Glutamatergic neuron (in vitro differentiated cells): ENCODE data around the gene NUDT1. TPM values are rescaled to one million over a fixed set of nuclear protein-coding genes. Genes with fewer than 3 reads are reported as not detected.
A peak's percentile ranks its signal among the peaks of the same experiment; 100 is the strongest.

Experiments used
- DNase-seq: peaks from one replicate; pipeline ENCODE4 v3.0.0; 2022
- H3K27ac Mint-ChIP-seq: one replicate; pipeline ENCODE4 v1.8.0; 2020; ENCODE audit warnings: mild to moderate bottlenecking, mixed read lengths, inconsistent platforms; ENCODE audit not compliant: unreplicated experiment
- H3K27me3 Mint-ChIP-seq: one replicate; pipeline ENCODE4 v1.8.0; 2020; ENCODE audit warnings: mild to moderate bottlenecking, moderate library complexity, mixed read lengths, inconsistent platforms; ENCODE audit not compliant: unreplicated experiment
- H3K36me3 Mint-ChIP-seq: one replicate; pipeline ENCODE4 v1.8.0; 2020; ENCODE audit warnings: mild to moderate bottlenecking, mixed read lengths, inconsistent platforms; ENCODE audit not compliant: unreplicated experiment
- H3K4me1 Mint-ChIP-seq: one replicate; pipeline ENCODE4 v1.8.0; 2020; ENCODE audit warnings: mild to moderate bottlenecking, low read depth, mixed read lengths, inconsistent platforms; ENCODE audit not compliant: unreplicated experiment
- H3K4me3 Mint-ChIP-seq: one replicate; pipeline ENCODE4 v1.8.0; 2020; ENCODE audit warnings: mild to moderate bottlenecking, mixed read lengths, inconsistent platforms; ENCODE audit not compliant: unreplicated experiment
- H3K9me3 Mint-ChIP-seq: one replicate; pipeline ENCODE4 v1.8.0; 2020; ENCODE audit warnings: mild to moderate bottlenecking, moderate library complexity, mixed read lengths, inconsistent platforms; ENCODE audit not compliant: unreplicated experiment
- total RNA-seq: library from RNA; stranded (reverse); fragmentation: NEBNext Ultra II Directional; extraction: Animal tissue kit (Norgen Biotek cat#: 25700); gene quantifications from one replicate; pipeline ENCODE4 v1.2.1, GENCODE V29; 2021; ENCODE audit not compliant: unreplicated experiment
- TF ChIP-seq, protein P1 (sequence below): fragments of 200-600 bp; sonication (generic); IDR thresholded peaks from one replicate; pipeline ENCODE4 v1.5.0; 2021; ENCODE audit not compliant: partially characterized antibody, unreplicated experiment

NUDT1 gene
- total RNA-seq, 1 donor from 2014 or later: 19.5 TPM

DNA sequence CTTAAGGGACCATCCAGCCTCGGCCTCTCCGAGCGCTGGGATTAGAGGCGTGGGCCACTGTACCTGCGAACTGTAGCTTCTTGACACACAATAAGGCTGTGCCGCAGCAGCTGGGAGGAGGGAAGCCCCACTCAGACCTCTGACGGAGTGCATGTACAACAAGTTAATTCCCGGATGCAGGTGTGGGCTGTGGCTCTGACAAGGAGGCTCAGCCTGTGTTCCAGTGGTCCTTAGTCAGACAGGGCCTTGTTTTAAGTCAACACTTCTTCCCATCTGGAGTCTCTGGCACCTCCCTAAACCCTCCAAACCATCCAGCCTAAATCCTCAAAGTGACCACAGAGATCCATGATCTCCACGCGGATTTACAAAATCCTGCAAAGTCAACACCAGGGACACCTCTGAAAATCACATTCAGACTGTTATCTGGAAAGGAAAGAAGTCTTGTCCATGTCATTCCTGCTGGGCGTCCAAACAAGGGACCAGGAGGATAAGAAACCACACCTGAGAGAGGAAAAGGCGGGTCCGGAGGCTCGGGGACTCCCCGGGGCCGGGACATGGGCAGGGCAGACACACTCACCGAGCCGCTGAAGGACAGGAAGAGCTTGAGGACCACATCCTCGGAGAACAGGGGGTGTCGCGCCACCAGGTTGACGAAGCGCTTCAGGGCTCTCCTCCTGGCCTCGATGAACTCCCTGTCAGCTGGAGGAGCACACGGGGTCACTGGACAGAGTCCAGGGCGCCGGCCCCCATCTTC is 29.4 kb downstream of the NUDT1 start:
- TF ChIP-seq, protein P1, sequence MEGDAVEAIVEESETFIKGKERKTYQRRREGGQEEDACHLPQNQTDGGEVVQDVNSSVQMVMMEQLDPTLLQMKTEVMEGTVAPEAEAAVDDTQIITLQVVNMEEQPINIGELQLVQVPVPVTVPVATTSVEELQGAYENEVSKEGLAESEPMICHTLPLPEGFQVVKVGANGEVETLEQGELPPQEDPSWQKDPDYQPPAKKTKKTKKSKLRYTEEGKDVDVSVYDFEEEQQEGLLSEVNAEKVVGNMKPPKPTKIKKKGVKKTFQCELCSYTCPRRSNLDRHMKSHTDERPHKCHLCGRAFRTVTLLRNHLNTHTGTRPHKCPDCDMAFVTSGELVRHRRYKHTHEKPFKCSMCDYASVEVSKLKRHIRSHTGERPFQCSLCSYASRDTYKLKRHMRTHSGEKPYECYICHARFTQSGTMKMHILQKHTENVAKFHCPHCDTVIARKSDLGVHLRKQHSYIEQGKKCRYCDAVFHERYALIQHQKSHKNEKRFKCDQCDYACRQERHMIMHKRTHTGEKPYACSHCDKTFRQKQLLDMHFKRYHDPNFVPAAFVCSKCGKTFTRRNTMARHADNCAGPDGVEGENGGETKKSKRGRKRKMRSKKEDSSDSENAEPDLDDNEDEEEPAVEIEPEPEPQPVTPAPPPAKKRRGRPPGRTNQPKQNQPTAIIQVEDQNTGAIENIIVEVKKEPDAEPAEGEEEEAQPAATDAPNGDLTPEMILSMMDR: no peak
- Mint-ChIP-seq H3K27me3 (no peaks in the 10 kb centered on the region), H3K4me3 (peak overlapping the region; percentile 34), H3K27ac (no peak overlapping the region), H3K9me3 (peaks cover 3% of the 10 kb centered on the region), H3K4me1 (peaks cover 4% of the 10 kb centered on the region), H3K36me3 (no peaks in the 10 kb centered on the region)
- DNase-seq: no peak

DNA sequence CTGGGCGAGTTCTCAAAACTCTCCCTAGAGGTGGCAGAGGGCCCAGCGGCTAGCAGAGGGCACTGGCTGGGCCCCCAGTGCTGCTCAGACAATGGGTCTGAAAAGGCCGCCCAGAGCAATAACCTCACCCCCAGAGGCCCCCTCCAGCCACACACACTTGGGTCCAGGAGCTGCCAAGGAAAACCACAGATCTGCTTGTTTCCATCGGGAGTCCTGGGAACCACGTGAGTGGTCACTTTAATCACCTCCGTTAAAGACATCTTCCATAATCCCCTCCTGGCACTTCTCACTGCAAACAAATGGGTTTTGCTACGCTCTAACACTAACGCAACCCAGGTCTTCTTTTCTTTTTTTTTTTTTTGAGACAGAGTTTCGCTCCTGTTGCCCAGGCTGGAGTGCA is 30.0 kb downstream of the NUDT1 start:
- Mint-ChIP-seq H3K4me3 (no peak overlapping the region), H3K9me3 (peaks cover 3% of the 10 kb centered on the region), H3K27me3 (no peaks in the 10 kb centered on the region), H3K4me1 (peaks cover 4% of the 10 kb centered on the region), H3K36me3 (no peaks in the 10 kb centered on the region), H3K27ac (no peak overlapping the region)
- TF ChIP-seq, protein P1: no peak
- no peak for DNase-seq

DNA sequence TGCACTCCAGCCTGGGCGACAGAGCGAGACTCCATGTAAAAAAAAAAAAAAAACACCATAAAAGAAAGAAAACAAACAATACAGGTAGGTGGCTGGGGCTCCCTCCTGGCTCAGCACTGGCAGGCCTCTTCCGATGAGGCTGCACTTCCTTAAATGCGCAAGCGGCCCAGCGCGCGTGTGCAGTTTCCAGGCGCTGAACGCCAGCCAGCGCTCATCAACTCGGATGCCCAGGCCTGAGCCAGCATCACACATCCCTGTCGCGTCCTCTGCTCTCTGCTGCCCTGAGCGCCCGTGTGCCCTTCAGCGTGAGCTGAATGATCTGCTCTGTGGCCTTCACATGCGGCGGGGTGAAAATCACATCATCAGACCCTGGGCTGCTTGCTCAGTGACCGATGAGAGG is 31.8 kb downstream of the NUDT1 start:
- Mint-ChIP-seq H3K4me1 (peaks cover 4% of the 10 kb centered on the region), H3K27ac (no peak overlapping the region), H3K4me3 (no peak overlapping the region), H3K36me3 (no peaks in the 10 kb centered on the region), H3K9me3 (peaks cover 3% of the 10 kb centered on the region), H3K27me3 (no peaks in the 10 kb centered on the region)
- TF ChIP-seq, protein P1: no peak
- DNase-seq: no peak

DNA sequence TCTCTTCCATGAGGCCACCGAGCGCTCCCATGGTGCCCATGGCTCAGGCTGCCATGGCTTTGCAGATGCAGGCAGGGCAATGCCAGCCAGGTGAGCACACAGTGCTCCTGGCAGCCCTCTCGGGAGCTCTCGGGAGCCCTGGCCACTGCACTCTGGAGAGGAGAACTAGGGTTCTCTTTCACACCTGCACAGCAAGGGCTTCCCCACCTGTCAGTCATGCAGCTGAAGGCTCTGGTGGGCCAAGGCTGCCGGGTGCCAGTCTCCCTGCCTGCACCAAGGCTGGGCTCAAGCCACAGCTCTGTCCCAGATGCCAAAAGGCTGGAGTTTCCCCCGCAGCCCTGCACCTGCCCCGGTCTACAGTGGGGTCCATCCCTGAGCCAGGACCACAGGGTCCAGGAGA is 32.6 kb downstream of the NUDT1 start:
- peaks cover 2% of the 10 kb centered on the region for H3K27me3 Mint-ChIP-seq
- H3K9me3 Mint-ChIP-seq: peaks cover 2% of the 10 kb centered on the region
- H3K4me3 Mint-ChIP-seq: no peak overlapping the region
- TF ChIP-seq, protein P1: no peak
- H3K36me3 Mint-ChIP-seq: no peaks in the 10 kb centered on the region
- H3K4me1 Mint-ChIP-seq: peaks cover under 1% of the 10 kb centered on the region
- H3K27ac Mint-ChIP-seq: no peak overlapping the region
- DNase-seq: no peak

DNA sequence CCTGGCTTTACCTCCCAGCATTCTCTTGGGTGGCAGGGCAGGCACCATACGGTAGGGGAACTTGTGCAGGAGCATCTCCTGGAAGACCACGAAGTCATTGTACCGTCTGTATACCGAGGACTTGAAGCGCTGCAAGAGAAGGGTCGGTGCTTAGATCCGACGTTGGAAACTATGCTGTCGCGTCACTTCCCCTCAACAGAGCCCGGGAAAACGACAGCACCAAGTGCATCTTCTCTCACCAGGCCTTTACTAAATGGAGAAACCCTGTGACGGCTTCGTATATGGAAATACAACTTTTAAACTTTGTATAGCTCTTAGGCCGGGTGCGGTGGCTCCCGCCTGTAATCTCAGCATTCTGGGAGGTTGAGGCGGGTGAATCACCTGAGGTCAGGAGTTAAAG is 33.1 kb downstream of the NUDT1 start:
- H3K27me3 Mint-ChIP-seq: peaks cover 2% of the 10 kb centered on the region
- no peak for DNase-seq
- no peak overlapping the region for H3K27ac Mint-ChIP-seq
- no peaks in the 10 kb centered on the region for H3K36me3 Mint-ChIP-seq
- H3K4me3 Mint-ChIP-seq: no peak overlapping the region
- TF ChIP-seq, protein P1: no peak
- peaks cover 2% of the 10 kb centered on the region for H3K9me3 Mint-ChIP-seq
- no peaks in the 10 kb centered on the region for H3K4me1 Mint-ChIP-seq
